ENCODE results near the gene CD247. TPM values are rescaled to one million over a fixed set of nuclear protein-coding genes. Genes with fewer than 3 reads are reported as not detected.

CD247 gene
- total RNA-seq (not detected in 2 replicates), polyA plus RNA-seq (not detected in 2 replicates)

GRCh38 chr1:167518331-167518700 lies at the start of gene CD247:
TSS of gene CD247 (minus strand) at chr1:167518529. CDS start at chr1:167518465, 64 bp downstream.
- WGBS (ENCODE audit: low lambda C conversion rate, missing lambda C conversion rate): 95% methylated on average over 14 of the region's 14 CpGs
- Histone ChIP-seq H3K9me3 (ENCODE audit: low read depth) (no peaks in the 10 kb centered on the region), H3K4me2 (no peak within 1 kb of the TSS), H3K79me2 (no peaks in the 10 kb centered on the region), H4K20me1 (ENCODE audit: insufficient read depth, poor library complexity, severe bottlenecking) (no peaks in the 10 kb centered on the region), H2AFZ (no peak within 1 kb of the TSS), H3K4me3 (no peak within 1 kb of the TSS), H3K27ac (no peak within 1 kb of the TSS), H3K36me3 (replicated peaks; ENCODE audit: insufficient read depth, low read depth) (no peaks in the 10 kb centered on the region), H3K9me2 (replicated peaks; ENCODE audit: insufficient read depth) (no peaks in the 10 kb centered on the region), H3K27me3 (no peaks in the 10 kb centered on the region), H3K4me1 (ENCODE audit: insufficient read depth) (no peaks in the 10 kb centered on the region)
- TF ChIP-seq EZH2 (IDR thresholded peaks at IDR 0.05; ENCODE audit: borderline replicate concordance): no peak
- no peak for TF ChIP-seq CTCF (IDR thresholded peaks at IDR 0.05; ENCODE audit: poor library complexity)
- no peak for TF ChIP-seq EZH2phosphoT487 (IDR thresholded peaks at IDR 0.05; ENCODE audit: low read depth, severe bottlenecking, unreplicated experiment)
- DNase-seq (ENCODE audit: low spot score): no peak

- no peak for DNase-seq (ENCODE audit: low spot score)
- Histone ChIP-seq H3K27ac (no peak overlapping the region), H3K27me3 (no peaks in the 10 kb centered on the region), H3K79me2 (no peaks in the 10 kb centered on the region), H3K4me1 (ENCODE audit: insufficient read depth) (no peaks in the 10 kb centered on the region), H4K20me1 (ENCODE audit: insufficient read depth, poor library complexity, severe bottlenecking) (no peaks in the 10 kb centered on the region), H2AFZ (no peak overlapping the region), H3K4me2 (no peak overlapping the region), H3K4me3 (no peak overlapping the region), H3K36me3 (replicated peaks; ENCODE audit: insufficient read depth, low read depth) (no peaks in the 10 kb centered on the region), H3K9me2 (replicated peaks; ENCODE audit: insufficient read depth) (no peaks in the 10 kb centered on the region), H3K9me3 (ENCODE audit: low read depth) (no peaks in the 10 kb centered on the region)
- WGBS (ENCODE audit: low lambda C conversion rate, missing lambda C conversion rate): 75% methylated on average over 5 of the region's 5 CpGs
- TF ChIP-seq EZH2 (IDR thresholded peaks at IDR 0.05; ENCODE audit: borderline replicate concordance) (no peak), CTCF (IDR thresholded peaks at IDR 0.05; ENCODE audit: poor library complexity) (no peak), EZH2phosphoT487 (IDR thresholded peaks at IDR 0.05; ENCODE audit: low read depth, severe bottlenecking, unreplicated experiment) (no peak)
Observed at GRCh38 chr1:167567663-167568062, 49.3 kb upstream of the CD247 start.

GRCh38 chr1:167566766-167567165 lies 48.4 kb upstream of the CD247 start:
- no peaks in the 10 kb centered on the region for H3K9me3 ChIP-seq (ENCODE audit: low read depth)
- WGBS (ENCODE audit: low lambda C conversion rate, missing lambda C conversion rate): 84% methylated on average over 3 of the region's 3 CpGs
- no peak overlapping the region for H3K4me2 ChIP-seq
- TF ChIP-seq EZH2 (IDR thresholded peaks at IDR 0.05; ENCODE audit: borderline replicate concordance): no peak
- TF ChIP-seq CTCF (IDR thresholded peaks at IDR 0.05; ENCODE audit: poor library complexity): no peak
- TF ChIP-seq EZH2phosphoT487 (IDR thresholded peaks at IDR 0.05; ENCODE audit: low read depth, severe bottlenecking, unreplicated experiment): no peak
- no peaks in the 10 kb centered on the region for H3K27me3 ChIP-seq
- H2AFZ ChIP-seq: no peak overlapping the region
- H3K4me1 ChIP-seq (ENCODE audit: insufficient read depth): no peaks in the 10 kb centered on the region
- no peaks in the 10 kb centered on the region for H3K9me2 ChIP-seq (replicated peaks; ENCODE audit: insufficient read depth)
- H4K20me1 ChIP-seq (ENCODE audit: insufficient read depth, poor library complexity, severe bottlenecking): no peaks in the 10 kb centered on the region
- H3K27ac ChIP-seq: no peak overlapping the region
- no peak for DNase-seq (ENCODE audit: low spot score)
- no peak overlapping the region for H3K4me3 ChIP-seq
- H3K36me3 ChIP-seq (replicated peaks; ENCODE audit: insufficient read depth, low read depth): no peaks in the 10 kb centered on the region
- no peaks in the 10 kb centered on the region for H3K79me2 ChIP-seq

GRCh38 chr1:167565922-167566321 lies 47.6 kb upstream of the CD247 start:
- DNase-seq (ENCODE audit: low spot score): no peak
- H4K20me1 ChIP-seq (ENCODE audit: insufficient read depth, poor library complexity, severe bottlenecking): no peaks in the 10 kb centered on the region
- no peaks in the 10 kb centered on the region for H3K79me2 ChIP-seq
- no peaks in the 10 kb centered on the region for H3K9me3 ChIP-seq (ENCODE audit: low read depth)
- no peaks in the 10 kb centered on the region for H3K36me3 ChIP-seq (replicated peaks; ENCODE audit: insufficient read depth, low read depth)
- no peak overlapping the region for H3K4me2 ChIP-seq
- WGBS (ENCODE audit: low lambda C conversion rate, missing lambda C conversion rate): 90% methylated on average over 5 of the region's 5 CpGs
- no peaks in the 10 kb centered on the region for H3K27me3 ChIP-seq
- no peak overlapping the region for H3K27ac ChIP-seq
- H3K4me3 ChIP-seq: no peak overlapping the region
- H3K4me1 ChIP-seq (ENCODE audit: insufficient read depth): no peaks in the 10 kb centered on the region
- no peaks in the 10 kb centered on the region for H3K9me2 ChIP-seq (replicated peaks; ENCODE audit: insufficient read depth)
- H2AFZ ChIP-seq: no peak overlapping the region
- TF ChIP-seq EZH2 (IDR thresholded peaks at IDR 0.05; ENCODE audit: borderline replicate concordance) (no peak), CTCF (IDR thresholded peaks at IDR 0.05; ENCODE audit: poor library complexity) (no peak), EZH2phosphoT487 (IDR thresholded peaks at IDR 0.05; ENCODE audit: low read depth, severe bottlenecking, unreplicated experiment) (no peak)
